COLO668 (cell line): Measurements from ENCODE around the gene NAA38.
"Not testable (repeated sequence)": the region's sequence is repeated elsewhere in the genome, so short reads cannot be mapped to it uniquely, and the experiment has no call there.

ENCODE experiments used
- DNase-seq: peaks from one replicate; lab custom pipeline; 2025; ENCODE audit not compliant: unreplicated experiment; lab: John Stamatoyannopoulos, UW

NAA38 gene

DNA sequence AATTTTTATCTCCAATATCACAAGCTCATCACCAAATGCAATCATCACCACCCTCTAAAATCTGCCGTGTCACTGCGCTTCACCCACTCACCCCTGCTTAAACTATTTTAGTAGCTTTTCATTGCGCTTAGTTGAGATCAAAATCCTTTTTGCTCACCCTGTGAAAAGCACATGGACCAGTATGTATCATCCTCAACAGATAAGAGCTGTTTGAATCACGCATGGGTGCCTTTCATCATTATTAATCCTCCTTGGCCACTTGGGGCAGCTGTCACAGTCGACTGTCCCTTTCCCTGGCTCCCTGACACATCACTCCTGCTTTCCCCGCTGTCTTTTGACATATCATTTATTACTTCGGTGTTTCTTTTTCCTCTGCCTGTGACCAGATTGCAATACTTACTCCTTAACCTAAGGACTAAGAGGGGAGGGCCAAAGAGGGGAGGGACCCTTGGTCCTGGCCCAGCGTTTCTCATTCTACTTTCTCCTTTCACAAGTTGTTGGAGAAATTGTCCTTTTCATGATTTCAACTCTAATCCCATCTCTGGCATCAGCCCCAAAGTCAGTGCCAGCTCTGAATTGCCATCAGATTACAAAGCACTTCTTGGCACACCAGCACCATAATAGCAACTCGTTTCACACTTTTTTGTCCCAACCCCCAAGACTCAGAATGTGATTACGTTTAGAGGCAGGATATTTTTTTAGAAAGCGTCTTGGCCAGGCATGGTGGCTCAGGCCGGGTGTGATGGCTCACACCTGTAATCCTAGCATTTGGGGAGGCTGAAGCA lies 32.0 kb downstream of the NAA38 start:
- peak; percentile 8 for DNase-seq

DNA sequence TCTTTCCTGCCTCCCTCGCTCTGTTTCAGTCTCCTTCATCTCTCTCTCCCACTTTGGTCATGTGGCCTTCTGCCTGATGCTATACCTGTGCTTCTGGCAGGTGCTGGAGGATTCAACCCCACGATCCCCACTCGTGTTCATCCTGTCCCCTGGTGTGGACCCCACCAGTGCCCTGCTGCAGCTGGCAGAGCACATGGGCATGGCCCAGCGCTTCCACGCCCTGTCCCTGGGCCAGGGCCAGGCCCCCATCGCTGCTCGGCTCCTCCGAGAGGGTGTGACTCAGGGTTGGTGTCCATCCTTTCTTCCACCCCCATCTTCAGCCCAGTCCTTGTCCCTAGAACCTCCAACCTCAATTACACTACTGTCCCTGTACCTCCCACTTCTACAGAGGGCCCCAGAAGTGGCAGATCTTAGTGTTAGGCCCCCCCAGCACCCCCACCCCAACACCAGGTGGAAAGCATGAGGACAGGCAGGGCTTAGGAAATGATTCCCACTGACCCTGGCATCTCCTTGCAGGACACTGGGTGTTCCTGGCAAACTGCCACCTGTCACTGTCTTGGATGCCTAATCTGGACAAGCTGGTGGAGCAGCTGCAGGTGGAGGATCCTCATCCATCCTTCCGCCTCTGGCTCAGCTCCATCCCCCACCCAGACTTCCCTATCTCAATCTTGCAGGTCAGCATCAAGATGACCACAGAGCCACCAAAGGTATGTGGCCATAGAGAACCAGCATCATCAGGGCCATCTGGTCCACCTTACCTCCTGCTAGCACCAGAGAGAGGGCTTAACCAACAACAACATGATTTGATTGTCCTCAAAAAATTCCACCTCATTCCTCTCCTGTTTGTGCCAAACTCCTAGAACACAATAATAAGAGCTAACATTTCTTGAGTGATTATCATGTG lies 33.1 kb downstream of the NAA38 start:
- no peak for DNase-seq

DNA sequence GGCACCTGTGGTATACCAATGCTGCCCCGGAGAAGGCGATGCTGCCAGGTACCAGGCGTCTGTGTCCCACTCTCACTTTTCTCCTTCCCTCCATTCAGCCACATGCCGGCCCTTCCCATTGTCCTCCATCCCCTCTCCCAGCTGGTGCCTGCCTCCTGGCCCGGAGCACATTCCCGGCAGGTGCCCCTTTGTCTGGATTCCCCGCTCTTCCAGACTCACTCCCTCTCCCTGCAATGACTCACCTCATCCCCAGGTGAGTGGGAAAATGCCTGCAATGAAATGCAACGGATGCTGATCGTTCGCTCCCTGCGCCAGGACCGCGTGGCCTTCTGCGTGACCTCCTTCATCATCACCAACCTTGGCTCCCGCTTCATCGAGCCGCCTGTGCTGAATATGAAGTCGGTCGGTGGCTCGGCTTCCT lies 33.8 kb downstream of the NAA38 start:
- DNase-seq, result peak; percentile 62

DNA sequence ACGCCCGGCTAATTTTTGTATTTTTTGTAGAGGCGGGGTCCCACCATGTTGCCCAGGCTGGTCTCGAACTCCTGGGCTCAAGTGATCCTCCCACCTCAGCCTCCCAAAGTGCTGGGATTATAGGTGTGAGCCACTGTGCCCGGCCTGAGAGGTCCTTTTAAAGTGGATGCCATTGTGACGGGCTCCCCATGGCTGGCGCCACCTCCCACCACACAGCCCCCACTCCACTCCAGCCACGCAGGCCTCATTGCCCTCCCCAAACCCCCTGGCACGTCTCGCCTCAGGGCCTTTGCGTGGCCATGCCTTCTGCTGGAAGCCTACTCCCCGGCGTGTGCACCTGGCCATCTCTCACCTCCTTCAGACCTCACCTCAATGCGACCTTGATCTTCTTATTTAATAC lies 35.2 kb downstream of the NAA38 start:
- no peak for DNase-seq

DNA sequence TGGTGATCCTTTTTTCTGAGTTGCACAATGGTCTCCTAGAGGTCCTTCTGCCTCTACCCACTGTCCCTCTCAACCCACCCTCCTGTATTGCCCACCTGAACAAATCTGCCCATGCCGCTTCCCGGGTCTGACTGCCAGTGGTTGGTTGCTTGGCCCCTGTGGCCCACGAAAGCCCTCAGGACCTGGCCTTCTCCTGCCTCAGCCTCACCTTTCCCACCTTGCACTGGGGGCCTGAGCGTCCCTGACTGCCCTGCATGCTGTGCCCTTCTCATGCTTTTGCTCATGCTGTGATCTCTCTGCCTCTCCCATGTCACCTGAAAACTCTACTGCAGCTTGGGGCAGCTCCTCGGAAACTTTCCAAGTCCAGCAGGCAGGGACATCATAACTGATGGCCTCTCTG lies 37.1 kb downstream of the NAA38 start:
- DNase-seq, result no peak

DNA sequence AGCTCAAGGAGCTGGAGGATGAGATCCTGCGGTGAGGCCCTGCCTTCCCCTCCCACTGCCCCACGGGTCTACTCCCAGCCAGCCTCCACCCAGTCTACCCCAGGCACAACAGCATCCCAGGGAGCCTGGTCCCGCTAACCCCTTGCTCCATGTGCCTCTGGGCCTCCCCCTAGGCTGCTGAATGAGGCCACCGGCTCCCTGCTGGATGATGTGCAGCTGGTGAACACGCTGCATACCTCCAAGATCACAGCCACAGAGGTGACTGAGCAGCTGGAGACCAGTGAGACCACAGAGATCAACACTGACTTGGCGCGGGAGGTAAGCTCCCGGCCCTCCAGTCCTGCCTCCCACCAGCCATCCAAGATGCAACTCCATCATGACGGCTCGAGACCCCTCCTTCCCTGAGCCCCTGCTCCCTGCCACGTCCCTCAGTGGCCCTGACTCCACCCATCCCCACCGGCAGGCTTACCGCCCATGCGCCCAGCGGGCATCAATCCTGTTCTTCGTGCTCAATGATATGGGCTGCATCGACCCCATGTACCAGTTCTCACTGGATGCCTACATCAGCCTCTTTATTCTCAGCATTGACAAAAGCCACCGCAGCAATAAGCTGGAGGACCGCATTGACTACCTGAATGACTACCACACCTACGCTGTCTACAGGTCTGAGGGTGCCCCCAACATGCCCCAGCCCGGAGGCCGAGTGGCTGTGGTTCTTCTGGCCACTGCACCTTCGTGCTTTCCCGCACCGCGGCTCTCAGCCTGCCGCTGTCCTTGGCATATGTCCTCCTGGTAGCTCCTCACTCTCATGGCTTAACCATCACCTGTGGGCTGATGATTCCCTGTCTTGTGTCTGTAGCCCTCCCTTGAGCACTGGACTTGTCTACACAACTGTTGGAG lies 38.4 kb downstream of the NAA38 start:
- no peak for DNase-seq

DNA sequence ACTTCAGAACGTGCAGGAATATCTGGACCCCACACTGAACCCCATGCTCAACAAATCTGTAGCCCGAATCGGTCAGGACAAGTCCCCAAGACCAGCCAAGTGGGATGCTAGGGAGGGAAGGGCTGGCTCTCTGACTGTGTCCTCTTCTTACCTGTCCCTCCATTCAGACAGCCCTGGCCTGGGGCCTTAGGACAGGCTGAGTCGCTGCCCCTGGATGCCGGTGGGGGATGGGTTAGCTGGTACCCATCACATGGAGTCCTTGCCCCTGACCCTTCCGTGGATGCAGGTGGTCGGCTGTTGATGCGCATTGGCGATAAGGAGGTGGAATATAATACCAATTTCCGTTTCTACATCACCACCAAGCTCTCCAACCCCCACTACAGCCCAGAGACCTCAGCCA lies 39.3 kb downstream of the NAA38 start:
- no peak for DNase-seq

DNA sequence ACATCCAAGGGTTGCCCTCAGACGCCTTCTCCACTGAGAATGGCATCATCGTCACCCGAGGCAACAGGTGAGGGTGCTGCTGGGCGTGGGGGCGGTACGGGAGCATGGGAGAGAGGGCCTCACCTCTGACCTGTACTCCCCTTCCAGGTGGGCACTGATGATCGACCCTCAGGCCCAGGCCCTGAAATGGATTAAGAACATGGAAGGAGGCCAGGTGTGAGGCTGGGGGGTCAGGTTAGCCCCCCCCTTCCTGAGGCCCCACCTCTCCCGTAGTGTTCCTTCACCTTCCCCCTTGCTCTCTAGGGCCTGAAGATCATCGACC lies 39.8 kb downstream of the NAA38 start:
- no peak for DNase-seq

DNA sequence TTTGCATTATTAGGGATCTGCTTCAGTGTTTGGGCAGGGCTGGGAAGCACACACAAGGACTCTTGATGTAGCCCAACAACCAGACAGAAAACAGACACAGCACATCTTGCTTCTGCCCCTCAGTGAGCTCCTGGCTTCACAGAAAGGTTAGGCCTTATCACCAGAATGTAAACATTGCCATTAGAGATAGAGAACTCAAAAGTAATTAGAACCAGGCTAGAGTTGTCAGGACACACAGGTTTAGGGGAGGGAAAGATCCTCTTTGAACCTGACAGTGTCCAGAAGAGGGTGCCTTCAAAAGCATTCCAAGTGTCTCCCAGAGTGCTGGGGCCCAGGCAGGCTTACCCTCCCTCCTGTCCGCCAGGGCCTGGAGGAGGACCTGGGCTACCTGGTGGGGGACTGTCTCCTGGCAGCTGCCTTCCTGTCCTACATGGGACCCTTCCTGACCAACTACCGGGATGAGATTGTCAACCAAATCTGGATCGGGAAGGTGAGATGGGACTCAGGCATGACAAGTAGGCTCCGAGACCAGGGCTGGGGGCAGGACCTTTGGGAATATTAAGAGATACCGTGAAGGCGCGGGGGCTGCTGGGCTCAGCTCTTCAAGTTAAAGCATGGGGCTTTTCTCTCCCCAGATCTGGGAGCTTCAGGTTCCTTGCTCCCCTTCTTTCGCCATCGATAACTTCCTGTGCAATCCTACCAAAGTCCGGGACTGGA lies 40.3 kb downstream of the NAA38 start:
- DNase-seq, result no peak

DNA sequence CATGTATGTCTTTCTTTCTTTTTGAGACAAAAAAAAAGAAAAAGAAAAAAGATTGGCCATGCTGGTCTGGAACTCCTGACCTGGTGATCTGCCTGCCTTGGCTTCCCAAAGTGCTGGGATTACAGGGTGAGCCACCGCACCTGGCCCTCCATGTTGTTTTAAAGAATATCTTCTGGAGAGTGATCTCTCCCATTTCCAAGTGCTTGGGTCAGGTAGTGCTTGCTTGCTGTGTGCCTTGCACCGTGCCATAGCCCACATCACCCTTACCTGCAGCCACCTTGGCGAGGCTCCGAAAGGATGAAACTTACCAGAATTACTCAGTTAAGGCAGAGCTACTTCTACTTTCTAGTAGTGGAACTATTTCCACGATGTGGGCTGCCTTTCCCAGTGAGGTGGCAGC lies 42.4 kb downstream of the NAA38 start:
- no peak for DNase-seq

DNA sequence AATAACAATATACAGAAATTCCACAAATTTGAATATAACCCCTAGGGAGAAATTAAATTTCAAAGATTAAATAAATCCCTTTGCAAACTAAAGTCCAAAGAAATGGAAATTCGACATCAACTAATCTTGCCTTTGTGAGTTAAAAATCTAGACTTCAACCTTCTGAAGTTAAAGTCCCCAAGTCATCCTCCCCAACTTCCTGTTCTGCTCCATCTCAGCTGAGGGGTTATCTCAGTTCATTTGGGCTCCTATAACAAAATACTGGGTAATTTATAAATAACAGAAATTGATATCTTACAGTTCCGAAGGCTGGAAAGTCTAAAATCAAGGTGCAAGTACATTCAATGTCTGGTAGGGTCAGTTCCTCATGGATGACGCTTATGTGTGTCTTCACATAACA lies 46.1 kb downstream of the NAA38 start:
- no peak for DNase-seq

DNA sequence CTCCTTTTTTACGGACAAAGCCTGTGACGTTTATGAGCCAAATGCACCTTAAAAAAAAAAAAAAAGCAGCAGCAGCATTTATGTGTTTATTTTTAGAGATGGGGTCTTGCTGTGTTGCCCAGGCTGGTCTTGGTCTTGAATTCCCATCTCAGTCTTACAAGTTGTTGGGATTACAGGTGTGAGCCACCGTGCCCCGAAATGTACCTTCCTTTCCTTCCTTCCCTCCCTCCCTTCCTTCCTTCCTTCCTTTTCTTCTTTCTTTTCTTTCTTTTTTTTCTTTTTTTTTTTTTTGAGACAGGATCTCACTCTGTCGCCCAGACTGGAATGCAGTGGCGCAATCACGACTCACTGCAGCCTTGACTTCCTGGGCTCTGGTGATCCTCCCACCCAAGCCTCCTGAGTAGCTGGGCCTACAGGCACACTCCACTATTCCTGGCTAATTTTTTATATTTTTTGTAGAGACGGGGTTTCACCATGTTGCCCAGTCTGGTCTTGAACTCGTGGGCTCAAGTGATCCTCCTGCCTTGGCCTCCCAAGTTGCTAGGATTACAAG lies 47.5 kb downstream of the NAA38 start:
- not testable (repeated sequence) for DNase-seq

DNA sequence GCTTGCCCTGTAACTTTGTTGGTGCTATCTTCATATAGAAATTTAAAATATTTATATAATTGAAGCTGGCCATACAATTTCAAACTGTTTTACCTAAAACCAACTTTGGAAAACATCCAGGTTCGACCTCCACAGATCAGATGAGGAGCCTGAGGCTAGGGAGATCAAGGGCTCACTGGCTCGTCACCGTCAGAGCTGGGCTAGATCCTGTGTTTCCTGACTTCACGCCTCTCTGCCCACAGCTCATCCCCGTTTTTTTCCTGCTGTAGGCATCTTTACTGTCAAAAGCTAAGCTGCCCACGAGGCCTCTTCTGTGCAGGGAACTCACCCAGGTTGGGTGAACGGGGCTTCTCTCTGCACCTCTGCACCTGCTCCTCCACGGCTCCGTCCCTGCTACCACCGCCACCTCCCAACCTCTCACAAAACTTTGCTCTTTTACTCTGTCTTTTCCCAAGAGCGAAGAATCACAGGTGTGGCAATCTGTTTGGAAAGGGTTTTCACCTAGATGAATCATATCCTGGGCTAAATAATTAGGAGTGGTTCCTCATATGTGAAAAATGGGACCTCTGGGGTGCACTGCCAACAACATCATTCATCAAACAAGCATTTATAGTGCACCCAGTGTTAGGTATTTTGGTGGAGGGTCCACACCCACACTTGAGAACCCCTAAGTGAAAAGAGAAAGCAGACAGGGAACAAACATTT lies 48.1 kb downstream of the NAA38 start:
- DNase-seq, result no peak

DNA sequence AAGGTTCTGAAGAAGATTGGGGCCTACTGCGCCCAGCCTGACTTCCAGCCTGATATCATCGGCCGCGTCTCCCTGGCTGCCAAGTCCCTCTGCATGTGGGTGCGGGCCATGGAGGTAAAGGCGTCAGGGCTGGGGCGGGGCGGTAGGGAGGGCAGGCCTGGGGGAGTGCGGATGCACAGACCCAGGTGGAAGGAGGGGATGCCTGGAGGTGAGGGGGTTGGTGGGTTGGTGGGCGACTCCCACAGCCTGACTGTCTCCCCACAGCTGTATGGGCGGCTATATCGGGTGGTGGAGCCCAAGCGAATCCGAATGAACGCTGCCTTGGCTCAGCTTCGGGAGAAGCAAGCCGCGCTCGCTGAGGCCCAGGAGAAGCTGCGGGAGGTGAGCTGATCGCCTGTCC lies 50.2 kb downstream of the NAA38 start:
- DNase-seq, result no peak
